ENCODE measurements around the gene POLR3A.
"Not testable (repeated sequence)": the region's sequence is repeated elsewhere in the genome, so short reads cannot be mapped to it uniquely, and the experiment has no call there.

Gene POLR3A

DNA sequence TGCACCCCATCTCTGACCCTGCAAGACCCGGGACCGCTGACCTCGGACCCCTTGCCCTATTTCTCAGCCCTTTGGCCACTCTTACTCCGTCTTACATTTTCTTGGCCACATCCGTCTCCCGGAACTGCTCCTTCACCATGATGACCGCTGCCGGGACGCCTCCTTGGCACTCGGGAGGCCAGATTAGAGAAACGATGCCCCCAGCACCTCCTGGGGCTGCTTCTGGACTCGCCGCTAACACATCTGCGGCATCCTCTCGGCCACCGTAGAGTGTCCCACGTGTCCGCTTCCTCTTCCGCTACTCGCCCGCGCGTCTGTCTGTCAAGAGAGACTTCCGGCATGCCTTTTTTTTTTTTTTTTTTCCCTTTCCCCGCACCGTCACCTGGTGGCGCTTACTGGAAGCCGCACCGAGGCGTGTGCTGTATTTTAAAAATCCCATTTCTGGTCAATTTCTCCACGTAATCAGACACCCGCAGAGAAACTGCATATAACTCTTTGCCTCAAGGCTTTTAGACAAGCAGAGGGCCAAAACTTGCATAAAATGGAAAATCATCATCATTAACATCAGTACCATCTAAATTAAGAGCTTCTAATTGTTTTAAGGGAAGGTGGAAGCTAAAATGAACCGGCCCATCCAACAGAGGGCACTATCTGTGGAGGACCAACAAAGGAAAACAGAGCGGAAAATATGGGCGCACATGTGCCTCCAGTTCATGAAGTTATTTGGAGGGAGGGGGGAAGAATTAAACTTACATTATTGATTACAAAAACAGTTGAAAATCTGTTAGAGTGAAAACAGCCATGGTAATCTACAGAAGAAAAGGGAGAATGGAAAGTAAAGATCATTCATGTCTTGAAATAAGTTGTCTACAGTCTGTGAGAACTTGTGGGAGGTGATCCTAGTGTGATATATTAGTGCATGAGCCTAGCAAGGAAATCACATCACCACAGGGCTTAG, at the start of gene POLR3A:
TSS of gene POLR3A (minus strand) at position 247 of the 958 bp plus-strand sequence. CDS start at position 139, 108 bp downstream.
- DNase-seq (ENCODE audit: low spot score) = peak; percentile 93

DNA sequence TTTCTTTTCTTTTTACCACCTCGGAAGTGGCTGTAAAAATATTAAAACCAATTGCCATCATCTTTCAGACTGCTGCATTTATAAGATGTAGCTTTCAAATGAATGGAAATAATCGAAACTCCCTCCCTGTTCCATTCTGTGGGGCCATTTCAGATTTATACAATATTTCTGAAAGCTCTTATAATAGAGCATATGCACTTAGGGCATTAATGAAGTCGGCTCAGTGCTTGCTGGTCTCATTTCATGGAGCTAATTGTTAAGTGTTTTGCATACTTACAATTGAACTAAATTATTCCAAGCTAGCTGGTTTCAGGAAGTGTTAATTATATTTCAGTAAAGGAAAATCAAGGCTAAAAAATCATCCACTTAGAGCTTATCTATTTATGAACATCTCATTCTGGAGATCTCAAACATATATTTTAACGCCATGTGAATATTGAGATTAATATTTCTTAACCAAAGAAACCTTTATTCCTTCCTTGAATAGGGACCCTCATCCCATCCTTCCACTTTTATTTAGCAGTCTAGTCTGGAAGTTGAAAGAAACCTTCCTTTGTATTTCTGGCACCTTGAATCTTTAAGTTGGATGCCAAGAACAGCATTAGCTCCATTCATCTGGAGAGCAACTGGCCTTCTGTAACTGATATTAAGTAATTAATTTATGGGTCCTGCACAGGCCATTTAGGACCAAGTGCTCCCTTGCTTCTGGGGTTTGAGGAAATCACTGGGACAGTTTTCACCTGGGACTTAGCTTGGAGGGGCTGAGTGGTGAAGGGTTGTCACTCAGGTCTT, 49.4 kb upstream of the POLR3A start:
- no peak for DNase-seq (ENCODE audit: low spot score)

DNA sequence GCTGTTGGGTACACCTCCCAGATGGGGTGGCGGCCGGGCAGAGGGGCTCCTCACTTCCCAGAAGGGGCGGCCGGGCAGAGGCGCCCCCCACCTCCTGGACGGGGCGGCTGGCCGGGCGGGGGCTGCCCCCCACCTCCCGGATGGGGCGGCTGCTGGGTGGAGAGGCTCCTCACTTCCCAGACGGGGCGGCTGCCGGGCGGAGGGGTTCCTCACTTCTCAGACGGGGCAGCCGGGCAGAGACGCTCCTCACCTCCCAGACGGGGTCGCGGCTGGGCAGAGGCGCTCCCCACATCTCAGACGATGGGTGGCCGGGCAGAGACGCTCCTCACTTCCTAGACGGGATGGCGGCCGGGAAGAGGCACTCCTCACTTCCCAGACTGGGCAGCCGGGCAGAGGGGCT, 46.5 kb upstream of the POLR3A start:
- not testable (repeated sequence) for DNase-seq (ENCODE audit: low spot score)

DNA sequence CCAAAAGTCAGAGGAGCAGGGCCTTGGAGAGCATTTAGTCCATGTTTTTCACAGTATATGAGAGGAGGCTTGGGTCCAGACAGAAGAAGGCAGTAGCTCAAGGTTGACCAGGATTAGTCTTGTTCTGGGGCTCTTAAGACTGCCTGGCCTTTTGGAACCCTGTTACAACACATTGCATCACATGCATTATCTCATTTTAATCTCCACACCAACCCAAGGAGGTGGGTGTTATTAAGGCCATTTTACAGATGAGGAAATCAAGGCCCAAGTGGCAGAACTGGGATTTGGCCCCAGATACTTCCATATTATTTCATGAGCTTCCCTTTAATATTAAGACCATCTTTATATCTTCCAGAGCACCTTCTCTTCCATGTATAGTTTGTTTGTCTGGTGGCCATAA, 43.2 kb upstream of the POLR3A start:
- no peak for DNase-seq (ENCODE audit: low spot score)

DNA sequence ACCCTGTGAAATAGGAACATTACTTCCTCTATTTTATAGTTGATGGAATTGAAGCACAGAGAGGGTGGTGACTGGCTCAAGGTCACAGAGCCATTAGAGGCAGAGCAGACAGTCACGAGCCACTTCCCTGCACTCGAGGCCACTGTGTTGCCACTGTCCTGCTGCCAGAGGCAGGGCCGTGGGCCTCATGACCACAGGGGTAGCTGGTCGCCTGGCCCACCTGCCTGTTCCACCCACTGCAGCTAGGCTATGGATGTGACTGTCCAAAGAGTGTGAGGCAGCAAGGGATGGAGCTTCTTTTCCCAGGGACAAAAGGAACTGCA, 42.5 kb upstream of the POLR3A start:
- no peak for DNase-seq (ENCODE audit: low spot score)

DNA sequence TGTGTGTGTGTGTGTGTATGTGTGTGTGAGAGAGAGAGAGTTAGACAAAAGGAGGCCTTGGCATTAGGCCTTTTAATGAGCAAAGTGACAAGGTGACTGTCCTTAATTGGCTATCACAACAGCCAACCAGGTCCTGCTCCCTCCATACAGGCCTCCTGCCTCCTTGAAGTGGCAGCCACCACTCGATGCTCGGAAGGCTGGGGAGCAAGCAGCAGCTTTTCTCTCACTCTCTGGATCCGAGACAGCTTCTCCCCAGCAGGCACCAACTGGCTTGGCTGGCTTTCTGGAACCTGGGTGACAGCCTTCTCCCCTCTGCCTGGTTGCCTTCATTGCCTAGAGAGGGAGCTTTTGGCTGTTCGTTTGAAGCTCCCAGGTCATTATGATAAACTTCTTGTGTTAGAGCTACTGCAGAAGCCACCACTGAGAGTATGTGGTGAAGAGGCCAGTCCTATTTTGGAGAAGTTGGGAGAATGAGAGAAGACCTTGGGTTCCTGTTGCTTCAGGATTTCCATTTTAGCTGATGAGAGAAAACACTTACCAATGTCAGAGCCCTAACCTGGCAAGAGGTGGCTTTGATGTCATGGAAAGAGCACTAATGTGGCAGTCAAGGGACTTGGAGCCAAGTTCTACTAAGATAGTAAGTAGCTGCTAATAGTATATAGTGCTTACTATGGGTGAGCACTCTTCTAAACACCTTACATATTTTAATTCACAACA, 42.0 kb upstream of the POLR3A start:
- no peak for DNase-seq (ENCODE audit: low spot score)

DNA sequence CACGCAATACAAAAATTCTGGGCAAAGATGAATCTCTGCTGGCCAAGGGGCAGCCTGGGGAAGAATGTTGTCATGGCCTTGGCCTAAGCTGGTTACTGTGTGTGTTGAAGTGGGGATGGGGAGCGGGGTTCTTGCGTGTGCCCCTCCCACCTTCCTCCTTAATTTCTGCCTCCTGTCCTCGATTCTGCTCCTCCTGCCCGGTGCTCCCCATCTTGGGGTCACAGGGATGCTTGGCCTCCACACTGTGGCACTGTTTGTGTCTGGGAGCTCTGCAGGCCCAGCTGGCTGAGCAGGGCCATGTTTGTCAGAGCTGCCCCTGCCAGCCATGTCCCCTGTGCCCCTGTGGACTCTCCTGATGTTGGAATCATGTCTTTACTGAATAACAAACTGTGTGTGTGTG, 41.4 kb upstream of the POLR3A start:
- no peak for DNase-seq (ENCODE audit: low spot score)

DNA sequence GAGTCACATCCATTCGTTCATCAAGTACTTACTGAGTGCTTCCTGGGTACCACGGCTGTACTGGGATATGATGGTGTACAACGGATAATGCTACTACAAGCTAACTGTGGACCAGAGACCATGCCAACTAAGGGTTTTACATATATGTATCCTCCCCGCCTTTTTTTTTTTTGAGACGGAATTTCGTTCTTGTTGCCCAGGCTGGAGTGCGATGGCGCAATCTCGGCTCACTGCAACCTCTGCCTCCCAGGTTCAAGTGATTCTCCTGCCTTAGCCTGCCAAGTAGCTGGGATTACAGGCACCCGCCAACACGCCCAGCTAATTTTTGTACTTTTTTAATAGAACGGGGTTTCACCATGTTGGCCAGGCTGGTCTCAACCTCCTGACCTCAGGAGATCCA, 40.7 kb upstream of the POLR3A start:
- not testable (repeated sequence) for DNase-seq (ENCODE audit: low spot score)

DNA sequence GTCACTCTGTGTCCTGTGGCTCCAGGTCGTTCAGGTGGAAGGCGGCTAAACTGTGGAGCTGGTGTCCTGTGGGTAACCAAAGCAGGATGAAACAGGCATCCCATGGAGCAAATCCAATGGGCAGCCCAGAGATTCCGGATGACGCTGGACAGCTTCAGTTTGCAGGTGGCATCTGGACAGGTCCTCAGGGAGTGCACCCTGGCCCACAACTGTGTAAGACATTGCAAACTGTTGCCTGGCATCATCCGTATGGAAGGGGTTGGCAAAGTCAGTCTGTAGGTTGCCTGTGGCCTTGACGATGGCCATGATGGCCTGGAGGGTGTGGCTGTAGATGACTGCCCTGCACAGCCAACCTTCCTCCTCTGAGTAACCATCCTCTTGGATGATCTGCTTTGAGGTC, 39.8 kb upstream of the POLR3A start:
- no peak for DNase-seq (ENCODE audit: low spot score)

DNA sequence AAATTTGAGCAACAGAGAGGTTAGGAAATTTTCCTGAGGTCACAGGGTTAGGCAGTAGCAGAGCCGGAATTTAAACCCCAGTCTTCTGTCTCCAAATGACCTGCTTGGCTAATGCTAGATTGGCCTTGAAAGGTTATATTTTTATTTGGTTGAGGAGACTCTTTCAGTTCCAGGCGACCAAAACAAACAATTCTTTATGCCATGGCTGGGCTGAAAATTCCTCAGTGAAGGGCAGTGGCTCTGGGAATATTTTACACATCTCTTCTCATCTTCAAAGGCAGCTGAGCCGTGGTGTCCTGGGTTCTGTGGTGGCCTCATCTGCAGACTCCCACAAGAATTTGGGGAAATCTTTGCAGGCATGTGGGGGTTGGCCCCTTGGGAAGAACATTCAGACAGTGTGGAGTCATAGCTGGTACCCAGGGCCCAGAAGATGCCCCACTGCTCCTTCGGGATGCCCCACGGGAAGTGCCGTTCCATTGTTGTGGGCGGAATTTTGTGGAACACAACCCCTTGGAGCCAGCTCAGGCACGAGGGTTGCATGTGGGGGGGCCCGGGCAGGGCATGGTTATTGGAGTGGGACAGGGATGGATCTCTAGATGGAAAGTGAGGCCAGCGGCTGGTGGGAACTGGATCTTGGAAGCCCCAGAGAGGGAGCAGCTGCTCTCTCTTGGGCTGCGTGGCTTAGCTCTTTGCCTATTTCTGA, 37.6 kb upstream of the POLR3A start:
- no peak for DNase-seq (ENCODE audit: low spot score)

DNA sequence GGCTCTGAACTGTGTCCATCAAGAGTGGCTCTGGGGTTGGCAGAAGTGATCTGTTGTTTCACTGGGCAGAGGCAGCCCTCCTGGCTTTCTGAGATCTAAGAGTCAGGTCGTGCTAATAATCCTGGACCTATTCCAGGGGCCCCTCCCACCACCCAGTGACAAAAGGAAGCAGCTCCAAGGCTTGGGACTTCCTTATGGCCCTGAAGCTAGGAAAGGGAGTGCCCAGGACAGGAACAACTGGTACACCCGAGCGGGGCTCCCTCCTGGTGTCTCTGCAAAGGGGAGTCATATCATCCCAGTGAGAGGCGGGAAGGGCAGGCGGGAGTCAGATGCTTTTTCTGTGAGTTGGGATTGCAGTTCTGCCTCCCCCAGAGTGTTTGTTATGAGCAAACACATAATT, 36.7 kb upstream of the POLR3A start:
- DNase-seq (ENCODE audit: low spot score) = peak; percentile 66

DNA sequence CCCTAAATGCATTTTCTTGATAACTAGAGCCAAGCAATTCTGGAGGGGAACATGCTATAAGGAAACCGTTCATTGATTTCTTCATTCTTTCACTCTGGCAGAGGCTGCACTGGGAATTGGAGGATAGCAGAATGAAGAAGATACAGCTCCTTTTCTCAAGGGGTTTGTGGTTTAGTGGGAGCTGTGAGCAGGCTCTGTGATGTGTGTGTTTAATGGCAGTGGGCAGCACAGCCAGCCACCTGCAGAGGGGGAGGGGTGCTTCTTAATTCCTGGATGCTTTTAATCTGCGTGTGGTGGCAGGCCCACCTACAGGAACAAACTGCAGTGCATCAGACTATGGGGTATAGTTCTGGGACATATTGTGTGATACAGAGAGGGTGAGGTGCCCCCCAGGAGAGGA, 36.3 kb upstream of the POLR3A start:
- DNase-seq (ENCODE audit: low spot score) = no peak

DNA sequence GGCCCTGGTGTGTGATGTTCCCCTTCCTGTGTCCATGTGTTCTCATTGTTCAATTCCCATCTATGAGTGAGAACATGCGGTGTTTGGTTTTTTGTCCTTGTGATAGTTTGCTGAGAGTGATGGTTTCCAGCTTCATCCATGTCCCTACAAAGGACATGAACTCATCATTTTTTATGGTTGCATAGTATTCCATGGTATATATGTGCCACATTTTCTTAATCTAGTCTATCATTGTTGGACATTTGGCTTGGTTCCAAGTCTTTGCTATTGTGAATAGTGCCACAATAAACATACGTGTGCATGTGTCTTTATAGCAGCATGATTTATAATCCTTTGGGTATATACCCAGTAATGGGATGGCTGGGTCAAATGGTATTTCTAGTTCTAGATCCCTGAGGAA, 35.6 kb upstream of the POLR3A start:
- DNase-seq (ENCODE audit: low spot score) = not testable (repeated sequence)

DNA sequence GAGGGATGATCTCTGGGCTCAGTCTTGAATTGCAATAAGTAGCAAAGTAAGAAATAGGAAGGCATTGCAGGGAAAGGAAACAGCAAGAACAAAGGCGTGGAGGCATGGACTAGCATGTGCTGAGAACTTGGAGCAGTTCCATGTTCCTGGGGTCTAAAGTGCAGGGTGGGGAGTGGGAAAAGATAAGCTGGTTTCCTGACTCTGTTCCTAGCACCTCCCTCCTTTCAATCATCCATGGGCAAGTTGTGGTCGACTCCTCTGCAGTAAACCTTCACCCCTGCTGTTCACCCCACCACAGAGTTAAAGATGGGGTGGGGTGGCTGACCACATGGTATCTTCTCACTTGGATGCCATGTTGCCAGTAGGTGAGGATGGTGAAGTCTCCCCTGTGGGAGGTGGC, 33.9 kb upstream of the POLR3A start:
- DNase-seq (ENCODE audit: low spot score) = no peak

DNA sequence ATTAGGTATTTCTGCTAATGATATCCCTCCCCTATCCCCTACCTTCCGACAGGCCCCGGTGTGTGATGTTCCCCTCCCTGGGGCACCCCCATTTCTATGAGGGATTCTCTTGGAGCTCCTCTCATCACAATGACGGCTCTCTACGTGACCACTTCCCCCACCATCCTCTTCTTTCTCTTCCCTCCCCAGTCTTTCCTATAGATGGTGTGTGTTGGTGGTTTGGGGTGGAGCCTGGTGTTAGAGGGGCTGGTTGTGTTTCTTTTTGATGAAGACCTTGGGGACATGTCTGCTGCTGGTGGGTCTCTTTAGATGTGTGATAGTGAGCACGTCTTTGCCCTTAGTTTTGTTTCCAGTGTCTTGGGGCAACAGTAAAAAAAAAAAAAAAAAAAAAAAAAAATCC, 33.0 kb upstream of the POLR3A start:
- DNase-seq (ENCODE audit: low spot score) = no peak

DNA sequence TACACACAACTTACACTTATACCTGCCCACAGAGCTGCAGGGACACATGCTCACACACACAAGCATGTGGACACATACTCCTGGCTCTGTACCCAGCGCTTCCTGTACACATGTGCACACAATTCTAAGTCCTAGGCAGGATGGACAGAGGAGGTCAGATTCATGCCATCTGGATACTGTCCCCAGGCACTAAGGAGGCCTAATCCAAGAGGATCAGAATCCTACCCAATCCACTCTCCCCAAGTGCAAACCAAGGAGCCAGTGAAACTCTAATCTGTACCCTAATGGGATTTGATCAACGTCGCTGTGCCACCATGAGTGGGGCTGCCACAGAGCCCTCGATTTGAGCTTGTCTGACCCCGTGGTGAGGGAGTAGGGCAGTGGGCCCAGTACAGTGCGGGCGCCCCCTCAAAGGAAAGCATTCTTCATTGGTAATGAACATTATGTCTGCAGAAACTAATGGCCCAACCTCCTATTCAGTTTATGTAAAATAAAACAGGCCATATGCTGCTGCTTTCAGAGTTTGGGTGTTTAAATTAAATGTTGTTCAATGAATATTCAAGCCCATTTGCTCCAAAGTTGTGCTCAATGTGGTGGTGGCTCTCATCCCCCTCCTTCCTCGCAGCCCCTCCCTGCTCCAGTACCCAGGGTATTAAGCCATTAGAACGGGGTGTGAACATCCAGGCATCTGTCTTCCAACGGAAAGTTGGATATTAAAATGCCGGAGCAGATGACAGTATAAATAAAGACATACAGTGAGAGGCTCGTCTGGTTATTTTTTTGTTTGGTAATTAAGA, 30.8 kb upstream of the POLR3A start:
- no peak for DNase-seq (ENCODE audit: low spot score)

DNA sequence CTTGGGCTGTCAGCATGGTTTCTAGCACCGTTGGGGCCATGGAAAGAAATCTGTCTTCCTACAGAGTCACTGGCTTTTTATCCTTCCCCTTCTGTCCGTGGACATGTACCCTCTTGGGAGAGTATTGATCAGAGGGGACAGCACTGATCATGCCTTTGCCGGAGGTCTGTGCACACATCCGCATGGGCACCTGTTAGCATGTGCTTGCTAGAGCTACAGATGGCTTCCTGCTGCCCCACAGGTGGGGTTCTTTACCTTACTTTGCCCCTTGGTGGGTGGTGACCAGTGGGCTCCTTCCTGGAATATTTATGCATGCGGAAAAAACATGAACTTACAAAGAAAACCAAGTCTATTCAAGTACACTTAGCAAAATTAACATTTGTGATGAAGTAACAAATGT, 29.2 kb upstream of the POLR3A start:
- DNase-seq (ENCODE audit: low spot score) = no peak

DNA sequence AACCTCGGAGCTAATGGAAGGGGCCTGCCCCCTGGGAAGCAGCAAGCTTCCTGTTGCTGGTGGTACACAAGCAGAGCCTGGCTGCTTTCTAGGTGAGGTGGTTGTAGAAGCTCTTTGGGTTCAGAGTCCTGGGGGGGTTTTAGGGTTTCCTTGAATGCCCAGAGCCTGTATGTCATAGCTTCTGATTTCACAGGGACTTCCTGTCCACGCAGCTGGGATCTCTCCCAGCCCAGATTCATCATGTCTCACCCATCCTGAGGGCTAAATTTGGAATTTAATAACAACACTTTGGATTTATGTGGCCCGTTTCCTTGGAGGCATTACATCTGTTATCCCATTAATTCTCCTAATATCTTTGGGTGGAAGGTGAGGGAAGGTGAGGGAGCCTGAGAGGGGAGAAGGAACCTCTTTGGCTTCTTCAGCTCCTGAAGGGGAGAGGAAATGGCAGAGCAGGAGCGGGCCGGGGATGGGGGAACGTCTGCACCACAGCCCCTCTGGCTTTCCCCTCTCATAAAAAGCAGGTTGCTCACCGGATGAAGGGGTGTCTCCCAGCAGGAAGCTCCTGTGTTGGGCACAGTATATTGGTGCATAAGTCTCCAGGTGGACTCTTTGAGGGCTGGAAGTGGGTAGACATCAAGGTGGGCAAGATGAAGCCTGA, 24.0 kb upstream of the POLR3A start:
- DNase-seq (ENCODE audit: low spot score) = no peak

DNA sequence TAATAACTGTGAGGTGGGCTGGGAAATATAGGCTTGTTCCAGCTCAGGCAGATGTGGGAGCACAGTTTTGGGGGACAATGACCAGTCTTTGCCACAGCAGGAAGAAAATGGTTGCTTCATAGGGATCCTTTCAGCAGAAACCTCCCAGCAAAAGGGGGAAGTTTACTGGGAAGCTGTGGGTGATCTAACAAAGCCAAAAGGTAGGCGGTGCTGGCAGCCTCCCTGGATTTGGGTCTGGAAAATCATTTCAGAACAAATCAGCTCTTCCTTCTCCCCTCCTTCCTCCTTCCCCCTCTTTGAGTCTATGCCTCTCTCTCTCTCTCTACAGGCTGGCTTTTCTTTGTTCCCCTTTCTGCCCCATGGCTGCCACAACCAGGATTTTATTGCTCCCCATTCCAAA, 20.5 kb upstream of the POLR3A start:
- DNase-seq (ENCODE audit: low spot score) = no peak

DNA sequence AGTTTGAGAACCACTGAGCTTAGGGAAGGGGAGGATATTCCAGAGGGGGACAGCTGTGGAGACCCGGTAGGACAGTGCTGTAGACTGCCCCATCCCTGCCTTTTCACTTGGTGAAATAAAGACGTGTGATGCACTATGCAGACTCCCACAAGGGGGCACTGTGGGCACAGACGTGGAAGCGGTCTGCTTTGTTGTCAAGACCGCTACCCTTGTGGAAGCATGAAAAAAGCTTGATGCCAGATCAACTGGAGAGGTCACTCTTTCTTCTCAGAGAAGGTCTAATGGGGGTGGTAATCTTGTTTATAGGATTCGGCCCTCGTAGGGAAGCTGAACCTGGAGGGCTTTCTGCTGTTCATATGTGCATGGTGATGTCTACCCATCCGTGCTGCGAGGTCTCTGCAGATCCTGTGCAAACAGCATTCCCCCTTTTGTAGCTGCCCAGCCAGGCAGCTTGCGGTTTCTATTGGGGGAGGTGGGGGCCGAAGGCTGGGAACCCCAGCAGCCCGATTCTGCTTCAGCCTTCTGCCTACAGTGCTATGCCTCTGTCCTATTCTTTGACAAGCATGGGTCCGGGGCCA, 18.1 kb upstream of the POLR3A start:
- DNase-seq (ENCODE audit: low spot score) = peak; percentile 61

All from LoVo (cell line).